WTC11 (cell line): ENCODE results near the gene SLC31A2. TPM values are rescaled to one million over a fixed set of nuclear protein-coding genes. Genes with fewer than 3 reads are reported as not detected.

ENCODE experiments used
- ATAC-seq: fragments of 200-7000 bp; cut with Tn5 transposase; 2 replicates; pipeline ENCODE4 v1.10.0; 2021; ENCODE audit warnings: mild to moderate bottlenecking, moderate library complexity
- CTCF ChIA-PET: fragments of 300-600 bp; sonication (Branson Sonifier 250); formaldehyde crosslinking; loops from one replicate; lab custom pipeline; 2021; ENCODE audit warnings: antibody characterized with exemption; lab: Charles Lee
- POLR2A ChIA-PET: fragments of 350-600 bp; sonication (Branson Sonifier 250); formaldehyde crosslinking; loops from one replicate; lab custom pipeline; 2021; ENCODE audit warnings: antibody characterized with exemption; lab: Charles Lee
- DNase-seq: peaks from one replicate; pipeline ENCODE4 v3.0.0; 2021; ENCODE audit warnings: low spot score
- H3K27ac Mint-ChIP-seq: 2 replicates; pipeline ENCODE4 v1.8.0; 2021; ENCODE audit warnings: mixed read lengths
- H3K27me3 Mint-ChIP-seq: 2 replicates; pipeline ENCODE4 v1.8.0; 2021; ENCODE audit warnings: low read depth, mild to moderate bottlenecking, moderate library complexity, mixed read lengths
- H3K36me3 Mint-ChIP-seq: 2 replicates; pipeline ENCODE4 v1.8.0; 2021; ENCODE audit warnings: mixed read lengths
- H3K4me1 Mint-ChIP-seq: 2 replicates; pipeline ENCODE4 v1.8.0; 2022; ENCODE audit warnings: mixed read lengths
- H3K4me3 Mint-ChIP-seq: 2 replicates; pipeline ENCODE4 v1.8.0; 2021; ENCODE audit warnings: mild to moderate bottlenecking, moderate library complexity, mixed read lengths
- H3K9me3 Mint-ChIP-seq: 2 replicates; pipeline ENCODE4 v1.8.0; 2021; ENCODE audit warnings: mixed read lengths
- CREB1 ChIP-seq: sonication (generic); formaldehyde crosslinking; IDR thresholded peaks from 2 replicates; pipeline ENCODE4 v1.8.0; 2023; ENCODE audit warnings: mild to moderate bottlenecking, missing genetic modification reagents
- GABPB1 ChIP-seq: sonication (generic); formaldehyde crosslinking; IDR thresholded peaks from 2 replicates; pipeline ENCODE4 v1.8.1; 2023; ENCODE audit warnings: mild to moderate bottlenecking, missing genetic modification reagents
- JUN ChIP-seq: sonication (generic); formaldehyde crosslinking; IDR thresholded peaks from 2 replicates; pipeline ENCODE4 v1.8.0; 2023; ENCODE audit warnings: mild to moderate bottlenecking, missing genetic modification reagents
- KAT7 ChIP-seq: sonication (generic); formaldehyde crosslinking; IDR thresholded peaks from 2 replicates; pipeline ENCODE4 v1.8.1; 2023; ENCODE audit warnings: missing genetic modification reagents, mild to moderate bottlenecking, borderline replicate concordance
- MXD4 ChIP-seq: fragments of 250-450 bp; sonication (Bioruptor Pico); IDR thresholded peaks from 2 replicates; pipeline ENCODE4 v1.8.0; 2021; ENCODE audit warnings: mild to moderate bottlenecking, moderate library complexity, borderline replicate concordance
- NFE2L1 ChIP-seq: sonication (generic); formaldehyde crosslinking; IDR thresholded peaks from 2 replicates; pipeline ENCODE4 v1.8.1; 2023; ENCODE audit warnings: missing genetic modification reagents
- NR1H2 ChIP-seq: sonication (generic); formaldehyde crosslinking; IDR thresholded peaks from 2 replicates; pipeline ENCODE4 v1.9.0; 2021; ENCODE audit warnings: mild to moderate bottlenecking, moderate library complexity, missing genetic modification reagents
- NR2C2 ChIP-seq: sonication (generic); formaldehyde crosslinking; IDR thresholded peaks from 2 replicates; pipeline ENCODE4 v1.8.0; 2022; ENCODE audit warnings: mild to moderate bottlenecking, missing genetic modification reagents
- PRRX2 ChIP-seq: fragments of 250-450 bp; sonication (Bioruptor Pico); IDR thresholded peaks from 2 replicates; pipeline ENCODE4 v1.8.0; 2021; ENCODE audit warnings: mild to moderate bottlenecking
- SOX15 ChIP-seq: fragments of 250-450 bp; sonication (Bioruptor Pico); IDR thresholded peaks from 2 replicates; pipeline ENCODE4 v1.9.0; 2021; ENCODE audit warnings: mild to moderate bottlenecking
- SP1 ChIP-seq: sonication (generic); formaldehyde crosslinking; conservative IDR thresholded peaks from 2 replicates; pipeline ENCODE4 v1.8.1; 2022; ENCODE audit warnings: missing genetic modification reagents
- TCF7 ChIP-seq: sonication (generic); formaldehyde crosslinking; IDR thresholded peaks from 2 replicates; pipeline ENCODE4 v1.8.0; 2022; ENCODE audit warnings: mild to moderate bottlenecking, low read depth, missing genetic modification reagents, moderate library complexity
- TEAD4 ChIP-seq: sonication (generic); formaldehyde crosslinking; IDR thresholded peaks from 2 replicates; pipeline ENCODE4 v1.8.0; 2022; ENCODE audit warnings: mild to moderate bottlenecking, missing genetic modification reagents
- TP53 ChIP-seq: sonication (generic); formaldehyde crosslinking; IDR thresholded peaks from 2 replicates; pipeline ENCODE4 v1.8.1; 2023; ENCODE audit warnings: mild to moderate bottlenecking, missing genetic modification reagents
- ZNF263 ChIP-seq: sonication (generic); formaldehyde crosslinking; IDR thresholded peaks from 2 replicates; pipeline ENCODE4 v1.8.1; 2022; ENCODE audit warnings: low read depth, mild to moderate bottlenecking, moderate library complexity, missing genetic modification reagents
- ZNF317 ChIP-seq: sonication (generic); formaldehyde crosslinking; IDR thresholded peaks from 2 replicates; pipeline ENCODE4 v1.8.1; 2023; ENCODE audit warnings: low read depth, mild to moderate bottlenecking, moderate library complexity, missing genetic modification reagents, borderline replicate concordance
- ZNF396 ChIP-seq: fragments of 250-450 bp; sonication (Bioruptor Pico); IDR thresholded peaks from 2 replicates; pipeline ENCODE4 v1.8.0; 2021; ENCODE audit warnings: mild to moderate bottlenecking, moderate library complexity, borderline replicate concordance
- total RNA-seq: library from RNA; stranded (reverse); gene quantifications from 3 replicates; pipeline ENCODE4 v1.2.3, GENCODE V29; 2021
- TF ChIP-seq, protein P1 (sequence below): fragments of 250-450 bp; sonication (Bioruptor Pico); IDR thresholded peaks from 2 replicates; pipeline ENCODE4 v1.9.0; 2021; ENCODE audit warnings: mild to moderate bottlenecking
- TF ChIP-seq, protein P2 (sequence below): fragments of 250-450 bp; sonication (Bioruptor Pico); IDR thresholded peaks from 2 replicates; pipeline ENCODE4 v2.1.2; 2022; ENCODE audit warnings: mild to moderate bottlenecking, moderate library complexity
- TF ChIP-seq, protein P3 (sequence below): sonication (generic); formaldehyde crosslinking; IDR thresholded peaks from 2 replicates; pipeline ENCODE4 v1.8.0; 2023; ENCODE audit warnings: mild to moderate bottlenecking, missing genetic modification reagents
- TF ChIP-seq, protein P4 (sequence below): fragments of 250-450 bp; sonication (Bioruptor Pico); conservative IDR thresholded peaks from 2 replicates; pipeline ENCODE4 v1.9.0; 2021; ENCODE audit warnings: mild to moderate bottlenecking
- TF ChIP-seq, protein P5 (sequence below): fragments of 250-450 bp; sonication (Bioruptor Pico); IDR thresholded peaks from 2 replicates; pipeline ENCODE4 v1.9.0; 2021; ENCODE audit warnings: mild to moderate bottlenecking
- TF ChIP-seq, protein P6 (sequence below): sonication (generic); formaldehyde crosslinking; IDR thresholded peaks from 2 replicates; pipeline ENCODE4 v1.8.1; 2022; ENCODE audit warnings: mild to moderate bottlenecking, moderate library complexity, missing genetic modification reagents

Gene SLC31A2
- total RNA-seq, 1 experiment from 2014 or later: 2.0 TPM

DNA sequence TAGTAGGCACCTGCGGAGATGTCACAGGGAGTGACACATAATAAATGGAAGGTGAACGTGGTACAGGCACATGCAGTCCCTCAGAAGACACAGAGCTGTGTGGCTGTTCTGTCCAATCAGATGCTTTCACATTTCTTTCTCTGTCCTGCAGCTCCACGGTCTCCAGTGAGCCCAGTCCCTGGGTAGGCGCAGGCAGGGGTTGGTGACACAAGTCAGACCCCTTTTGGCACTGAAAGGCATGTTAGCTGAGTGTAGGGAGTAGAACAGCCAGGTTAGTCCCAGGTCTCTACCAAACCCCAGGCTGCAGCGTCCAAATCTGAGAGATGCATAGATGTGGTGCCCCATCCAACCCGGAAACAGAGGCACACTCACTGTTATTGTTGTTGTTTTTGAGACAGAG, 2.8 kb downstream of the SLC31A2 start:
- CTCF ChIA-PET: no interaction called here
- Mint-ChIP-seq H3K4me1 (peaks cover 24% of the 10 kb centered on the region), H3K27me3 (peaks cover 20% of the 10 kb centered on the region), H3K4me3 (no peak overlapping the region), H3K9me3 (no peaks in the 10 kb centered on the region), H3K36me3 (peaks cover 3% of the 10 kb centered on the region; the same call in 1 of the 2 replicates), H3K27ac (no peak overlapping the region)
- TF ChIP-seq SP1 (CRISPR knock-in tag) (no peak), MXD4 (CRISPR knock-in tag) (no peak), TP53 (no peak), NR1H2 (CRISPR knock-in tag) (no peak), ZNF263 (no peak)
- TF ChIP-seq, protein P1, sequence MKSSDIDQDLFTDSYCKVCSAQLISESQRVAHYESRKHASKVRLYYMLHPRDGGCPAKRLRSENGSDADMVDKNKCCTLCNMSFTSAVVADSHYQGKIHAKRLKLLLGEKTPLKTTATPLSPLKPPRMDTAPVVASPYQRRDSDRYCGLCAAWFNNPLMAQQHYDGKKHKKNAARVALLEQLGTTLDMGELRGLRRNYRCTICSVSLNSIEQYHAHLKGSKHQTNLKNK (CRISPR knock-in tag): no peak
- TF ChIP-seq, protein P2, sequence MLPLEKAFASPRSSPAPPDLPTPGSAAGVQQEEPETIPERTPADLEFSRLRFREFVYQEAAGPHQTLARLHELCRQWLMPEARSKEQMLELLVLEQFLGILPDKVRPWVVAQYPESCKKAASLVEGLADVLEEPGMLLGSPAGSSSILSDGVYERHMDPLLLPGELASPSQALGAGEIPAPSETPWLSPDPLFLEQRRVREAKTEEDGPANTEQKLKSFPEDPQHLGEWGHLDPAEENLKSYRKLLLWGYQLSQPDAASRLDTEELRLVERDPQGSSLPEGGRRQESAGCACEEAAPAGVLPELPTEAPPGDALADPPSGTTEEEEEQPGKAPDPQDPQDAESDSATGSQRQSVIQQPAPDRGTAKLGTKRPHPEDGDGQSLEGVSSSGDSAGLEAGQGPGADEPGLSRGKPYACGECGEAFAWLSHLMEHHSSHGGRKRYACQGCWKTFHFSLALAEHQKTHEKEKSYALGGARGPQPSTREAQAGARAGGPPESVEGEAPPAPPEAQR (CRISPR knock-in tag): no peak
- POLR2A ChIA-PET: no interaction called here
- ATAC-seq: no peak
- DNase-seq: no peak

DNA sequence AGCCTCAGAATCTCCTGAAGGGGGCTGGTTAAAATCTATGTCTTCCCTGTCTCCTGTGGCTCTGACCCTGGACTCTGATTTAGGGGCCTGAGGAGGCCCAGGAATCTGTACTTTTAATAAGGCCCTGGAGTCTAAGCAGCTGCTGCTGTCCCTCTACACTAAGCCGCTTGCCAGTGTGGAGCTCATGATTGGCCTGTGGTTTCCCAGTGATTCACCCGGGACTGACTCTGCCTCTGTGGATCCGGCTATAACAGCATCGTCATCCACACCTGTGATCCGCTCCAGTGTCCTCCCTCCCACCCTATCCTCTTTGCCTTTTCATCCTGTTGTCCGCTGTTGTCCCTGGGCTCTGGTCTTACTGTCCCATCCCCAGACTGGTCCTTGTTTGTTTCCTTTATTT, 3.7 kb downstream of the SLC31A2 start:
- Mint-ChIP-seq H3K36me3 (peaks cover 3% of the 10 kb centered on the region; the same call in 1 of the 2 replicates), H3K4me3 (no peak overlapping the region), H3K4me1 (peaks cover 27% of the 10 kb centered on the region), H3K9me3 (no peaks in the 10 kb centered on the region), H3K27me3 (peaks cover 20% of the 10 kb centered on the region), H3K27ac (no peak overlapping the region)
- TF ChIP-seq GABPB1 (CRISPR knock-in tag) (no peak), ZNF317 (CRISPR knock-in tag) (no peak), NFE2L1 (CRISPR knock-in tag) (no peak), PRRX2 (CRISPR knock-in tag) (no peak)
- TF ChIP-seq, protein P3, sequence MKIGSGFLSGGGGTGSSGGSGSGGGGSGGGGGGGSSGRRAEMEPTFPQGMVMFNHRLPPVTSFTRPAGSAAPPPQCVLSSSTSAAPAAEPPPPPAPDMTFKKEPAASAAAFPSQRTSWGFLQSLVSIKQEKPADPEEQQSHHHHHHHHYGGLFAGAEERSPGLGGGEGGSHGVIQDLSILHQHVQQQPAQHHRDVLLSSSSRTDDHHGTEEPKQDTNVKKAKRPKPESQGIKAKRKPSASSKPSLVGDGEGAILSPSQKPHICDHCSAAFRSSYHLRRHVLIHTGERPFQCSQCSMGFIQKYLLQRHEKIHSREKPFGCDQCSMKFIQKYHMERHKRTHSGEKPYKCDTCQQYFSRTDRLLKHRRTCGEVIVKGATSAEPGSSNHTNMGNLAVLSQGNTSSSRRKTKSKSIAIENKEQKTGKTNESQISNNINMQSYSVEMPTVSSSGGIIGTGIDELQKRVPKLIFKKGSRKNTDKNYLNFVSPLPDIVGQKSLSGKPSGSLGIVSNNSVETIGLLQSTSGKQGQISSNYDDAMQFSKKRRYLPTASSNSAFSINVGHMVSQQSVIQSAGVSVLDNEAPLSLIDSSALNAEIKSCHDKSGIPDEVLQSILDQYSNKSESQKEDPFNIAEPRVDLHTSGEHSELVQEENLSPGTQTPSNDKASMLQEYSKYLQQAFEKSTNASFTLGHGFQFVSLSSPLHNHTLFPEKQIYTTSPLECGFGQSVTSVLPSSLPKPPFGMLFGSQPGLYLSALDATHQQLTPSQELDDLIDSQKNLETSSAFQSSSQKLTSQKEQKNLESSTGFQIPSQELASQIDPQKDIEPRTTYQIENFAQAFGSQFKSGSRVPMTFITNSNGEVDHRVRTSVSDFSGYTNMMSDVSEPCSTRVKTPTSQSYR (CRISPR knock-in tag): no peak
- DNase-seq (no peak), ATAC-seq (no peak)
- ChIA-PET POLR2A (no interaction called here), CTCF (no interaction called here)

DNA sequence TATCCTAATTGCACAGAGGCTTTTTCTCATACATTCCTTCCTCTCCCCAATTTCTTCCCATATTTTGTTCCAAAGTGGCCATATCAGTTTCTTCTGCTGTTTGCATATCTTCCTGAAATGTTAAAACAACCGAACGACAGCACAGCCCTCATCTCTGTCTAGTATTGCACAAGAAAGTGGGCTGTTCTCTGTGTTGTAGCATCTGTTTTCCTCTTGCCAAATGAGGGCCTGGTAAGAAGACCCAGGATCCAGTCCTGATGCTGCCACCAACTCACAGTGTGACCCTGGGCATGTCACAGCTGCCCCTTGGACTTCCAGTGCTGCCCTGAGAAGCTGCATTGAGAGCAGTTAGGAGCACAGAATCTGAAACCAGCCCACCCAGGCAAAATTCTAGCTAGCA, 4.1 kb downstream of the SLC31A2 start:
- no peak overlapping the region for H3K27ac Mint-ChIP-seq
- H3K4me3 Mint-ChIP-seq: no peak overlapping the region
- H3K4me1 Mint-ChIP-seq: peaks cover 27% of the 10 kb centered on the region
- ChIA-PET POLR2A (no interaction called here), CTCF (interaction anchor here (2.6 kb wide), 1 partner anchor 120 kb away, joined by 8 read pairs; the partner anchor contains the start of genes CDC26 and PRPF4)
- H3K27me3 Mint-ChIP-seq: peaks cover 16% of the 10 kb centered on the region
- ATAC-seq (no peak), DNase-seq (no peak)
- H3K36me3 Mint-ChIP-seq: peaks cover 3% of the 10 kb centered on the region; the same call in 1 of the 2 replicates
- no peaks in the 10 kb centered on the region for H3K9me3 Mint-ChIP-seq
- TF ChIP-seq NR2C2 (CRISPR knock-in tag) (no peak), CREB1 (CRISPR knock-in tag) (no peak), ZNF396 (no peak), TEAD4 (no peak), JUN (no peak), PRRX2 (CRISPR knock-in tag) (no peak), TCF7 (CRISPR knock-in tag) (no peak), KAT7 (CRISPR knock-in tag) (no peak), SOX15 (CRISPR knock-in tag) (no peak)
- TF ChIP-seq, protein P1 (CRISPR knock-in tag): no peak
- TF ChIP-seq, protein P4, sequence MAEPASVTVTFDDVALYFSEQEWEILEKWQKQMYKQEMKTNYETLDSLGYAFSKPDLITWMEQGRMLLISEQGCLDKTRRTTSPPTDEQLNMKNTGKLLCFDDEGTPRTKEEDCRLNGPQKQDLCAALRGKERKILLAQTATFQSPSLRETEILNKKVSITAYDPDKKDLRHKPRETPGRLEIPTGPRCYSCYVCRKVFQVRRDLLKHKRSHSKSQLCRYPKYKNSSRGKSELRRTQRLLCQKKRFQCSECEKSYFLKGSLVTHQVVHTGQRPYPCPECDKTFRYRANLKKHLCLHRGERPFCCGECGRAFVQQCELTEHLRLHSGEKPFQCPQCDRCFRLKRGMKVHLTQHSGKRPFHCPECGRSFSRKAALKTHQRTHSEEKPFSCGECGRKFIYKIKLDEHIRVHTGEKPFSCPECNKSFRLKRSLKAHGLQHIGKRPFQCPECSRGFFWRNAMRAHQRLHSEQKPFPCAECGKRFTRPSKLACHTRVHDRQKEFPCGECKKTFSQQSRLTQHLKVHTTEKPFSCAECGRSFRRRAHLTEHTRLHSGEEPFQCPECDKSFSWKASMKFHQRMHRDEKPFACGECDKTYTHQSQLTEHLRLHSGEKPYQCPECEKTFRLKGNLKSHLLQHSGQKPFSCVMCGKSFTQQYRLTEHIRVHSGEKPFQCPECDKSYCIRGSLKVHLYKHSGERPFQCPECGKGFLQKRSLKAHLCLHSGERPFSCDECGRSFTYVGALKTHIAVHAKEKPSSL: no peak
- TF ChIP-seq, protein P5, sequence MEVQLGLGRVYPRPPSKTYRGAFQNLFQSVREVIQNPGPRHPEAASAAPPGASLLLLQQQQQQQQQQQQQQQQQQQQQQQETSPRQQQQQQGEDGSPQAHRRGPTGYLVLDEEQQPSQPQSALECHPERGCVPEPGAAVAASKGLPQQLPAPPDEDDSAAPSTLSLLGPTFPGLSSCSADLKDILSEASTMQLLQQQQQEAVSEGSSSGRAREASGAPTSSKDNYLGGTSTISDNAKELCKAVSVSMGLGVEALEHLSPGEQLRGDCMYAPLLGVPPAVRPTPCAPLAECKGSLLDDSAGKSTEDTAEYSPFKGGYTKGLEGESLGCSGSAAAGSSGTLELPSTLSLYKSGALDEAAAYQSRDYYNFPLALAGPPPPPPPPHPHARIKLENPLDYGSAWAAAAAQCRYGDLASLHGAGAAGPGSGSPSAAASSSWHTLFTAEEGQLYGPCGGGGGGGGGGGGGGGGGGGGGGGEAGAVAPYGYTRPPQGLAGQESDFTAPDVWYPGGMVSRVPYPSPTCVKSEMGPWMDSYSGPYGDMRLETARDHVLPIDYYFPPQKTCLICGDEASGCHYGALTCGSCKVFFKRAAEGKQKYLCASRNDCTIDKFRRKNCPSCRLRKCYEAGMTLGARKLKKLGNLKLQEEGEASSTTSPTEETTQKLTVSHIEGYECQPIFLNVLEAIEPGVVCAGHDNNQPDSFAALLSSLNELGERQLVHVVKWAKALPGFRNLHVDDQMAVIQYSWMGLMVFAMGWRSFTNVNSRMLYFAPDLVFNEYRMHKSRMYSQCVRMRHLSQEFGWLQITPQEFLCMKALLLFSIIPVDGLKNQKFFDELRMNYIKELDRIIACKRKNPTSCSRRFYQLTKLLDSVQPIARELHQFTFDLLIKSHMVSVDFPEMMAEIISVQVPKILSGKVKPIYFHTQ (CRISPR knock-in tag): no peak
- TF ChIP-seq, protein P6, sequence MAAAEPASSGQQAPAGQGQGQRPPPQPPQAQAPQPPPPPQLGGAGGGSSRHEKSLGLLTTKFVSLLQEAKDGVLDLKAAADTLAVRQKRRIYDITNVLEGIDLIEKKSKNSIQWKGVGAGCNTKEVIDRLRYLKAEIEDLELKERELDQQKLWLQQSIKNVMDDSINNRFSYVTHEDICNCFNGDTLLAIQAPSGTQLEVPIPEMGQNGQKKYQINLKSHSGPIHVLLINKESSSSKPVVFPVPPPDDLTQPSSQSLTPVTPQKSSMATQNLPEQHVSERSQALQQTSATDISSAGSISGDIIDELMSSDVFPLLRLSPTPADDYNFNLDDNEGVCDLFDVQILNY (CRISPR knock-in tag): no peak
